Endothelial cell (in vitro differentiated cells): ENCODE measurements around the gene OSBP2. TPM values are rescaled to one million over a fixed set of nuclear protein-coding genes. Genes with fewer than 3 reads are reported as not detected.
A peak's percentile ranks its signal among the peaks of the same experiment; 100 is the strongest.

Source experiments
- DNase-seq: peaks from one replicate; pipeline ENCODE4 v3.0.0; 2021; ENCODE audit warnings: low spot score
- H3K27ac Mint-ChIP-seq: one replicate; pipeline ENCODE4 v1.8.0; 2021; ENCODE audit warnings: mixed read lengths, inconsistent platforms; ENCODE audit not compliant: unreplicated experiment
- H3K27me3 Mint-ChIP-seq: one replicate; pipeline ENCODE4 v1.8.0; 2021; ENCODE audit warnings: mild to moderate bottlenecking, moderate library complexity, mixed read lengths, inconsistent platforms; ENCODE audit not compliant: unreplicated experiment
- H3K36me3 Mint-ChIP-seq: one replicate; pipeline ENCODE4 v1.8.0; 2021; ENCODE audit warnings: mild to moderate bottlenecking, low read depth, mixed read lengths, inconsistent platforms; ENCODE audit not compliant: unreplicated experiment
- H3K4me1 Mint-ChIP-seq: one replicate; pipeline ENCODE4 v1.8.0; 2021; ENCODE audit warnings: mild to moderate bottlenecking, mixed read lengths, inconsistent platforms; ENCODE audit not compliant: unreplicated experiment
- H3K4me3 Mint-ChIP-seq: one replicate; pipeline ENCODE4 v1.8.0; 2021; ENCODE audit warnings: mild to moderate bottlenecking, mixed read lengths, inconsistent platforms; ENCODE audit not compliant: unreplicated experiment
- H3K9me3 Mint-ChIP-seq: one replicate; pipeline ENCODE4 v1.8.0; 2021; ENCODE audit warnings: mixed read lengths, inconsistent platforms; ENCODE audit not compliant: unreplicated experiment
- CTCF ChIP-seq: fragments of 200-600 bp; sonication (generic); IDR thresholded peaks from one replicate; pipeline ENCODE4 v1.5.0; 2021; ENCODE audit warnings: antibody characterized with exemption; ENCODE audit not compliant: unreplicated experiment
- total RNA-seq: library from RNA; stranded (reverse); fragmentation: NEBNext Ultra II Directional; extraction: Animal tissue kit (Norgen Biotek cat#: 25700); gene quantifications from one replicate; pipeline ENCODE4 v1.2.1, GENCODE V29; 2021; ENCODE audit not compliant: unreplicated experiment

OSBP2 gene
- total RNA-seq, 1 donor from 2014 or later, result 3.0 TPM

GRCh38 chr22:30941363-30941740 is 246.7 kb downstream of the OSBP2 start:
- Mint-ChIP-seq H3K4me1 (peaks cover 6% of the 10 kb centered on the region), H3K4me3 (no peak overlapping the region), H3K36me3 (peaks cover 71% of the 10 kb centered on the region), H3K27me3 (no peaks in the 10 kb centered on the region), H3K9me3 (no peaks in the 10 kb centered on the region), H3K27ac (peak overlapping the region; percentile 41)
- no peak for DNase-seq
- TF ChIP-seq CTCF, result no peak

- Mint-ChIP-seq H3K4me1 (peaks cover 6% of the 10 kb centered on the region), H3K4me3 (no peak overlapping the region), H3K27ac (no peak overlapping the region), H3K27me3 (peaks cover 2% of the 10 kb centered on the region), H3K9me3 (no peaks in the 10 kb centered on the region), H3K36me3 (peaks cover 64% of the 10 kb centered on the region)
- TF ChIP-seq CTCF, result no peak
- no peak for DNase-seq
Observed at GRCh38 chr22:30943368-30943767, 248.7 kb downstream of the OSBP2 start.

GRCh38 chr22:30944986-30945385 is 250.3 kb downstream of the OSBP2 start:
- Mint-ChIP-seq H3K27ac (peak overlapping the region; percentile 53), H3K4me1 (peaks cover 6% of the 10 kb centered on the region), H3K27me3 (peaks cover 2% of the 10 kb centered on the region), H3K9me3 (no peaks in the 10 kb centered on the region), H3K36me3 (peaks cover 57% of the 10 kb centered on the region), H3K4me3 (no peak overlapping the region)
- DNase-seq, result no peak
- no peak for TF ChIP-seq CTCF

- peaks cover 6% of the 10 kb centered on the region for H3K4me1 Mint-ChIP-seq
- peaks cover 2% of the 10 kb centered on the region for H3K27me3 Mint-ChIP-seq
- peak overlapping the region; percentile 61 for H3K27ac Mint-ChIP-seq
- DNase-seq, result no peak
- no peak overlapping the region for H3K4me3 Mint-ChIP-seq
- H3K9me3 Mint-ChIP-seq, result no peaks in the 10 kb centered on the region
- peaks cover 54% of the 10 kb centered on the region for H3K36me3 Mint-ChIP-seq
- TF ChIP-seq CTCF, result no peak
Observed at GRCh38 chr22:30945653-30946052, 251.0 kb downstream of the OSBP2 start.

- Mint-ChIP-seq H3K4me1 (peaks cover 3% of the 10 kb centered on the region), H3K27me3 (peaks cover 2% of the 10 kb centered on the region), H3K9me3 (no peaks in the 10 kb centered on the region), H3K36me3 (peaks cover 49% of the 10 kb centered on the region), H3K27ac (peak overlapping the region; percentile 61), H3K4me3 (peak overlapping the region; percentile 28)
- no peak for DNase-seq
- no peak for TF ChIP-seq CTCF
Observed at GRCh38 chr22:30946354-30946753, 251.7 kb downstream of the OSBP2 start.
